Fibroblast of lung (primary cell): ENCODE measurements around the gene ENKUR.

Experiments used
- EZH2 ChIP-seq: IDR thresholded peaks from 2 replicates; pipeline ENCODE4 v1.5.1; 2012; ENCODE audit warnings: low read length, control low read depth, mild to moderate bottlenecking; ENCODE audit errors: missing control alignments
- TF ChIP-seq, protein P1 (sequence below), 2 donors: IDR thresholded peaks in 1 of 2; conservative IDR thresholded peaks in 1 of 2; 1 replicate in 1 of 2; 2 replicates in 1 of 2; pipeline ENCODE4 v1.5.1; 2011 to 2012; ENCODE audit warnings: low read length in 2 of 2, control low read depth in 1 of 2, inconsistent platforms in 1 of 2, low read depth in 1 of 2, mild to moderate bottlenecking in 1 of 2

DNA sequence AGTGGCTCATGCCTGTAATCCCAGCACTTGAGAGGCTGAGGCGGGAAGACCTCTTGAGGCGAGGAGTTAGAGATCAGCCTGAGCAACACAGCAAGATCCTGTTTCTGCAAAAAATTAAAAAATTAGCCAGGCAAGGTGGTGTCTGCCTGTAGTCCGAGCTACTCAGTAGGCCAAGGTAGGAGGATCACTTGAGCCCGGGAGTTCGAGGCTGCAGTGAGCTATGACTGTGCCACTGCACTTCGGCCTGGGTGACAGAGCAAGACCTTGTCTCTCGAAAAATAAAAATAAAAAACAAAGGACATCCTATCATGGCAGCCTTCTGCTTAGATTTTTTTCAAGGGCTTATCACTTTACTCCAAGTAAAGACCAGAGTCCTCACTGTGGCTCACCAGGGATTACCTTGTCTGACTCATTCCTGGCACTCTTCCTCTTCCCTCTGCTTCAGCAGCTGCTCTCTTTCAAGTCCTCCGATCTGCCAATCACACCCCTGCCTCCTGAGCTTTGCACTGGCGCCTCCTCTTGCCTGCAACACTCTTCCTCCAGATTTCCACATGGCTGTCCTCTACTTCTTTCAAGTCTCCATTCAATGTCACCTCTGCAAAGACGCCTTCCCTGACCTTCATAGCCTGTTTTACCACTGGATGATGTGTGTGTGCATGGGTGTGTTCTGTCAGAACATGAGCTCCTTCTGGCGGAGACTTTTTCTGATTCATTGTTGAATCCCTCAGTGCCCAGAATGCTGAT lies 71.3 kb downstream of the ENKUR start:
- TF ChIP-seq, protein P1, sequence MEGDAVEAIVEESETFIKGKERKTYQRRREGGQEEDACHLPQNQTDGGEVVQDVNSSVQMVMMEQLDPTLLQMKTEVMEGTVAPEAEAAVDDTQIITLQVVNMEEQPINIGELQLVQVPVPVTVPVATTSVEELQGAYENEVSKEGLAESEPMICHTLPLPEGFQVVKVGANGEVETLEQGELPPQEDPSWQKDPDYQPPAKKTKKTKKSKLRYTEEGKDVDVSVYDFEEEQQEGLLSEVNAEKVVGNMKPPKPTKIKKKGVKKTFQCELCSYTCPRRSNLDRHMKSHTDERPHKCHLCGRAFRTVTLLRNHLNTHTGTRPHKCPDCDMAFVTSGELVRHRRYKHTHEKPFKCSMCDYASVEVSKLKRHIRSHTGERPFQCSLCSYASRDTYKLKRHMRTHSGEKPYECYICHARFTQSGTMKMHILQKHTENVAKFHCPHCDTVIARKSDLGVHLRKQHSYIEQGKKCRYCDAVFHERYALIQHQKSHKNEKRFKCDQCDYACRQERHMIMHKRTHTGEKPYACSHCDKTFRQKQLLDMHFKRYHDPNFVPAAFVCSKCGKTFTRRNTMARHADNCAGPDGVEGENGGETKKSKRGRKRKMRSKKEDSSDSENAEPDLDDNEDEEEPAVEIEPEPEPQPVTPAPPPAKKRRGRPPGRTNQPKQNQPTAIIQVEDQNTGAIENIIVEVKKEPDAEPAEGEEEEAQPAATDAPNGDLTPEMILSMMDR (conservative IDR thresholded peaks at IDR 0.05 in 1 of 2, IDR thresholded peaks at IDR 0.05 in 1 of 2; ENCODE audit: low read depth in 1 of 2, low read length in 2 of 2) = no peak
- TF ChIP-seq EZH2 = no peak
